Measurements from ENCODE around the gene RIPOR2. TPM values are rescaled to one million over a fixed set of nuclear protein-coding genes. Genes with fewer than 3 reads are reported as not detected.

The RIPOR2 gene
- total and polyA plus RNA-seq, 10 of the 15 experiments (the other 5 are each of a cell fraction or from before 2014, with no cell fraction given) = 22.2 to 48.2 (median 34.7) TPM

GRCh38 chr6:24779416-24780016 is 156.2 kb downstream of the RIPOR2 start (continued):
- TF ChIP-seq MLLT1 (IDR thresholded peaks at IDR 0.05) (no peak), PML (IDR thresholded peaks at IDR 0.05; ENCODE audit: low read length) (no peak), PBX3 (IDR thresholded peaks at IDR 0.05; ENCODE audit: insufficient replicate concordance, low read depth, low read length) (no peak), HDGF (IDR thresholded peaks at IDR 0.05) (peak; percentile 22; the same call in 1 of the 2 replicates), ATF7 (IDR thresholded peaks at IDR 0.05; ENCODE audit: low read depth) (peak; percentile 49; the same call in 1 of the 2 replicates), SRF (IDR thresholded peaks at IDR 0.05; ENCODE audit: low read depth in 2 of 2, low read length in 2 of 2) (no peak), TCF12 (IDR thresholded peaks at IDR 0.05; ENCODE audit: low read depth, low read length) (peak; percentile 74; the same call in 1 of the 2 replicates), EZH2 (IDR thresholded peaks at IDR 0.05; ENCODE audit: borderline replicate concordance, control insufficient read depth, low read depth, low read length) (no peak), SMAD1 (IDR thresholded peaks at IDR 0.05; ENCODE audit: low read depth, partially characterized antibody) (peak; percentile 70), MTA2 (IDR thresholded peaks at IDR 0.05; ENCODE audit: low read depth) (no peak), BACH1 (IDR thresholded peaks at IDR 0.05; ENCODE audit: borderline replicate concordance) (no peak), SMAD5 (IDR thresholded peaks at IDR 0.05; ENCODE audit: low read depth) (no peak)
- TF ChIP-seq, protein P1, sequence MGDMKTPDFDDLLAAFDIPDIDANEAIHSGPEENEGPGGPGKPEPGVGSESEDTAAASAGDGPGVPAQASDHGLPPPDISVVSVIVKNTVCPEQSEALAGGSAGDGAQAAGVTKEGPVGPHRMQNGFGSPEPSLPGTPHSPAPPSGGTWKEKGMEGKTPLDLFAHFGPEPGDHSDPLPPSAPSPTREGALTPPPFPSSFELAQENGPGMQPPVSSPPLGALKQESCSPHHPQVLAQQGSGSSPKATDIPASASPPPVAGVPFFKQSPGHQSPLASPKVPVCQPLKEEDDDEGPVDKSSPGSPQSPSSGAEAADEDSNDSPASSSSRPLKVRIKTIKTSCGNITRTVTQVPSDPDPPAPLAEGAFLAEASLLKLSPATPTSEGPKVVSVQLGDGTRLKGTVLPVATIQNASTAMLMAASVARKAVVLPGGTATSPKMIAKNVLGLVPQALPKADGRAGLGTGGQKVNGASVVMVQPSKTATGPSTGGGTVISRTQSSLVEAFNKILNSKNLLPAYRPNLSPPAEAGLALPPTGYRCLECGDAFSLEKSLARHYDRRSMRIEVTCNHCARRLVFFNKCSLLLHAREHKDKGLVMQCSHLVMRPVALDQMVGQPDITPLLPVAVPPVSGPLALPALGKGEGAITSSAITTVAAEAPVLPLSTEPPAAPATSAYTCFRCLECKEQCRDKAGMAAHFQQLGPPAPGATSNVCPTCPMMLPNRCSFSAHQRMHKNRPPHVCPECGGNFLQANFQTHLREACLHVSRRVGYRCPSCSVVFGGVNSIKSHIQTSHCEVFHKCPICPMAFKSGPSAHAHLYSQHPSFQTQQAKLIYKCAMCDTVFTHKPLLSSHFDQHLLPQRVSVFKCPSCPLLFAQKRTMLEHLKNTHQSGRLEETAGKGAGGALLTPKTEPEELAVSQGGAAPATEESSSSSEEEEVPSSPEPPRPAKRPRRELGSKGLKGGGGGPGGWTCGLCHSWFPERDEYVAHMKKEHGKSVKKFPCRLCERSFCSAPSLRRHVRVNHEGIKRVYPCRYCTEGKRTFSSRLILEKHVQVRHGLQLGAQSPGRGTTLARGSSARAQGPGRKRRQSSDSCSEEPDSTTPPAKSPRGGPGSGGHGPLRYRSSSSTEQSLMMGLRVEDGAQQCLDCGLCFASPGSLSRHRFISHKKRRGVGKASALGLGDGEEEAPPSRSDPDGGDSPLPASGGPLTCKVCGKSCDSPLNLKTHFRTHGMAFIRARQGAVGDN (IDR thresholded peaks at IDR 0.05) = peak; percentile 24
- TF ChIP-seq, protein P2, sequence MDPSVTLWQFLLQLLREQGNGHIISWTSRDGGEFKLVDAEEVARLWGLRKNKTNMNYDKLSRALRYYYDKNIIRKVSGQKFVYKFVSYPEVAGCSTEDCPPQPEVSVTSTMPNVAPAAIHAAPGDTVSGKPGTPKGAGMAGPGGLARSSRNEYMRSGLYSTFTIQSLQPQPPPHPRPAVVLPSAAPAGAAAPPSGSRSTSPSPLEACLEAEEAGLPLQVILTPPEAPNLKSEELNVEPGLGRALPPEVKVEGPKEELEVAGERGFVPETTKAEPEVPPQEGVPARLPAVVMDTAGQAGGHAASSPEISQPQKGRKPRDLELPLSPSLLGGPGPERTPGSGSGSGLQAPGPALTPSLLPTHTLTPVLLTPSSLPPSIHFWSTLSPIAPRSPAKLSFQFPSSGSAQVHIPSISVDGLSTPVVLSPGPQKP (IDR thresholded peaks at IDR 0.05; ENCODE audit: low read depth, low read length) = no peak
- TF ChIP-seq, protein P3, sequence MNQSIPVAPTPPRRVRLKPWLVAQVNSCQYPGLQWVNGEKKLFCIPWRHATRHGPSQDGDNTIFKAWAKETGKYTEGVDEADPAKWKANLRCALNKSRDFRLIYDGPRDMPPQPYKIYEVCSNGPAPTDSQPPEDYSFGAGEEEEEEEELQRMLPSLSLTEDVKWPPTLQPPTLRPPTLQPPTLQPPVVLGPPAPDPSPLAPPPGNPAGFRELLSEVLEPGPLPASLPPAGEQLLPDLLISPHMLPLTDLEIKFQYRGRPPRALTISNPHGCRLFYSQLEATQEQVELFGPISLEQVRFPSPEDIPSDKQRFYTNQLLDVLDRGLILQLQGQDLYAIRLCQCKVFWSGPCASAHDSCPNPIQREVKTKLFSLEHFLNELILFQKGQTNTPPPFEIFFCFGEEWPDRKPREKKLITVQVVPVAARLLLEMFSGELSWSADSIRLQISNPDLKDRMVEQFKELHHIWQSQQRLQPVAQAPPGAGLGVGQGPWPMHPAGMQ (IDR thresholded peaks at IDR 0.05; ENCODE audit: borderline replicate concordance) = no peak
- TF ChIP-seq, protein P4, sequence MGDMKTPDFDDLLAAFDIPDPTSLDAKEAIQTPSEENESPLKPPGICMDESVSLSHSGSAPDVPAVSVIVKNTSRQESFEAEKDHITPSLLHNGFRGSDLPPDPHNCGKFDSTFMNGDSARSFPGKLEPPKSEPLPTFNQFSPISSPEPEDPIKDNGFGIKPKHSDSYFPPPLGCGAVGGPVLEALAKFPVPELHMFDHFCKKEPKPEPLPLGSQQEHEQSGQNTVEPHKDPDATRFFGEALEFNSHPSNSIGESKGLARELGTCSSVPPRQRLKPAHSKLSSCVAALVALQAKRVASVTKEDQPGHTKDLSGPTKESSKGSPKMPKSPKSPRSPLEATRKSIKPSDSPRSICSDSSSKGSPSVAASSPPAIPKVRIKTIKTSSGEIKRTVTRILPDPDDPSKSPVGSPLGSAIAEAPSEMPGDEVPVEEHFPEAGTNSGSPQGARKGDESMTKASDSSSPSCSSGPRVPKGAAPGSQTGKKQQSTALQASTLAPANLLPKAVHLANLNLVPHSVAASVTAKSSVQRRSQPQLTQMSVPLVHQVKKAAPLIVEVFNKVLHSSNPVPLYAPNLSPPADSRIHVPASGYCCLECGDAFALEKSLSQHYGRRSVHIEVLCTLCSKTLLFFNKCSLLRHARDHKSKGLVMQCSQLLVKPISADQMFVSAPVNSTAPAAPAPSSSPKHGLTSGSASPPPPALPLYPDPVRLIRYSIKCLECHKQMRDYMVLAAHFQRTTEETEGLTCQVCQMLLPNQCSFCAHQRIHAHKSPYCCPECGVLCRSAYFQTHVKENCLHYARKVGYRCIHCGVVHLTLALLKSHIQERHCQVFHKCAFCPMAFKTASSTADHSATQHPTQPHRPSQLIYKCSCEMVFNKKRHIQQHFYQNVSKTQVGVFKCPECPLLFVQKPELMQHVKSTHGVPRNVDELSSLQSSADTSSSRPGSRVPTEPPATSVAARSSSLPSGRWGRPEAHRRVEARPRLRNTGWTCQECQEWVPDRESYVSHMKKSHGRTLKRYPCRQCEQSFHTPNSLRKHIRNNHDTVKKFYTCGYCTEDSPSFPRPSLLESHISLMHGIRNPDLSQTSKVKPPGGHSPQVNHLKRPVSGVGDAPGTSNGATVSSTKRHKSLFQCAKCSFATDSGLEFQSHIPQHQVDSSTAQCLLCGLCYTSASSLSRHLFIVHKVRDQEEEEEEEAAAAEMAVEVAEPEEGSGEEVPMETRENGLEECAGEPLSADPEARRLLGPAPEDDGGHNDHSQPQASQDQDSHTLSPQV (IDR thresholded peaks at IDR 0.05) = no peak
